Rectal smooth muscle tissue (tissue), 1 donor: ENCODE data around the gene CMTM3.
"Not testable (repeated sequence)": the region's sequence is repeated elsewhere in the genome, so short reads cannot be mapped to it uniquely, and the experiment has no call there.

Experiments used
- H3K27ac ChIP-seq: one replicate; pipeline ENCODE4 v1.7.0; 2013; ENCODE audit warnings: low read depth, low read length, inconsistent platforms
- H3K27me3 ChIP-seq: one replicate; pipeline ENCODE4 v1.7.0; 2013; ENCODE audit warnings: low read length; ENCODE audit not compliant: control insufficient read depth, insufficient read depth
- H3K36me3 ChIP-seq: one replicate; pipeline ENCODE4 v1.7.0; 2013; ENCODE audit warnings: low read length; ENCODE audit not compliant: control insufficient read depth, insufficient read depth
- H3K4me1 ChIP-seq: one replicate; pipeline ENCODE4 v1.7.0; 2013; ENCODE audit warnings: low read length; ENCODE audit not compliant: control insufficient read depth, insufficient read depth
- H3K4me3 ChIP-seq: one replicate; pipeline ENCODE4 v1.7.0; 2013; ENCODE audit warnings: low read length
- H3K9ac ChIP-seq: one replicate; pipeline ENCODE4 v1.7.0; 2013; ENCODE audit warnings: low read length

The CMTM3 gene

DNA sequence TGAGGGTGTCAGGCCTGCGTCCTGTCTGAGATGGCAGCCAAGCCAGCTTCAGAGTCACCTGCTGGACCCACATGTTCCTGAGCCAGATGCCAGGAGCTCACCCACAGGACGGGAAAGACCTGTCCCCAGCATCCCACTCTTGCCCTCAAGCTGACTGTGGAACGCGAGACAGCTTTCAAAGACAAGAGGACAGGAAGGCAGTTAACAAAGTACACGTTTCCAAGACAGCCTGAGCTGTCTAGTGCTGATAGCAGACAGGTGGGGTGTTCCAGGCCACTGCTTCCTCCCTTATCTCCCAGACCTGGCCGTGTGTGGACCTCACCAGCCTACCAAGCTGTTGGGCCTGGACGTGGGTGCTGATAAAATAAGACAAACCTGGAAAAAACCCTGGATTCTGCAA is 13.2 kb downstream of the CMTM3 start:
- no peak overlapping the region for H3K9ac ChIP-seq
- H3K4me1 ChIP-seq, result peaks cover 5% of the 10 kb centered on the region
- H3K27me3 ChIP-seq, result no peaks in the 10 kb centered on the region
- H3K4me3 ChIP-seq, result no peak overlapping the region
- peaks cover 4% of the 10 kb centered on the region for H3K36me3 ChIP-seq
- H3K27ac ChIP-seq, result no peak overlapping the region

DNA sequence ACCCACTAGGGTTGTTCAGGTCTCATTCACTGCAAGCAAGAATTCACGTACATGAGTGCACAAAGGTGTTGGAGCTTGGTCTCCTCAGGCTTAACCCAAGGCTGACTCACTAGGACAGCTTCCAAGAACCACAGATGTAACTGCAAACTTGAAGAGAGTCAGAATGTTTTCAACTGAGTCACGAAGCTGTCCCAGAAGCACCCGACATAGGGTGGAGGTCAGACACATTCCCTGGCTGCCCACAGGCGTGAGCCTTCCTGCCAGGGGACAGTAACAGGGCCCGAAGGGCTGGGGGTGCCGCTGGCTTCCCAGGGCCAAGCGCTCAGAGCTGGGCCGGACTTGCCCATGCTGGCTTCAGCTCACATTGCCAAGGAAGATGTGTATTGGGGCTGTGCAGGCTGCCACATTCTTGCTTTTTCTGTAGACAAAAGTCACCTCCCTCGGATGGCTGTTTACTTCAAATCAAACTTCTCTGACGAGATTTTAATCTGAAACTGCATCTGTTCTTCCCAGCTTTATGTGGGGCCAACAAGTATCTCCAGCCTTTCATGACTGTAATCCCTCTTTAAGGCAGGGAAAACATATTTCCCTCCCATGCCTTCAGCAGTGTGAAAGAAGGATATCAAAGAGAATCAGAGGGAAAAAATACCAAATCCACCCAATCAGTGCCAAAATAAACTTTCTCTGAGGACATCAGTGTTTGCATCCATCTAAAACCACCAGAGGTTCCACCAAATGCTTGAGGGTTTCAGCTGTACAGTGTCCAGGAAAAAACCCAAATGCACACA is 14.3 kb downstream of the CMTM3 start:
- Histone ChIP-seq H3K9ac (no peak overlapping the region), H3K36me3 (peaks cover 3% of the 10 kb centered on the region), H3K27ac (no peak overlapping the region)

GRCh38 chr16:66619534-66620428 is 15.3 kb downstream of the CMTM3 start:
- no peak overlapping the region for H3K27ac ChIP-seq
- peaks cover 5% of the 10 kb centered on the region for H3K4me1 ChIP-seq
- H3K9ac ChIP-seq, result no peak overlapping the region
- peaks cover 3% of the 10 kb centered on the region for H3K36me3 ChIP-seq
- no peak overlapping the region for H3K4me3 ChIP-seq
- no peaks in the 10 kb centered on the region for H3K27me3 ChIP-seq

More for the DNA sequence above, 14.3 kb downstream of the CMTM3 start:
- H3K4me1 ChIP-seq, result peaks cover 5% of the 10 kb centered on the region
- no peak overlapping the region for H3K4me3 ChIP-seq
- H3K27me3 ChIP-seq, result no peaks in the 10 kb centered on the region

GRCh38 chr16:66620429-66620795 is 15.9 kb downstream of the CMTM3 start:
- H3K36me3 ChIP-seq, result peaks cover 3% of the 10 kb centered on the region
- H3K4me1 ChIP-seq, result peaks cover 5% of the 10 kb centered on the region
- no peak overlapping the region for H3K4me3 ChIP-seq
- no peak overlapping the region for H3K9ac ChIP-seq
- no peak overlapping the region for H3K27ac ChIP-seq
- H3K27me3 ChIP-seq, result no peaks in the 10 kb centered on the region

- no peak overlapping the region for H3K4me3 ChIP-seq
- H3K27ac ChIP-seq, result no peak overlapping the region
- no peaks in the 10 kb centered on the region for H3K27me3 ChIP-seq
- H3K9ac ChIP-seq, result no peak overlapping the region
- peaks cover 5% of the 10 kb centered on the region for H3K4me1 ChIP-seq
- H3K36me3 ChIP-seq, result peaks cover 3% of the 10 kb centered on the region
Observed at GRCh38 chr16:66621973-66622372, 17.5 kb downstream of the CMTM3 start.

DNA sequence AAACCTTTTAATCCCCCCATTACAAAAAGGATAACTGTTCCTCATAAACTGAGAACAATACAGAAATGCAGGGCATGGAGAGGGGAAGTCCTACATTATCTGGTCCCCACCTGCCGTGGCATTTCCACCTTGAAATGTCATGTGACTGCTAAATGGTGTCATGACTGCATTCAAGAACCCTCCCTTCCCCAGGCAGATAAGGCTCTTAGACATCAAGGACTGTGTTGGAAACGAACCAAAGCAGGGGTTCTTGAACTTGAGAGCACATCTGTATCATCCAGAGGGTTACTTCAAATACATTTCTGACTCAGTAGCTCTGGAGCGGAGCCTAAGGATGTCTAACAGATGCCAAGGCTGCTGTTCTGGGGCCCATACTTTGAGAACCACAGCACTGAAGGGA is 18.4 kb downstream of the CMTM3 start:
- Histone ChIP-seq H3K4me3 (no peak overlapping the region), H3K27ac (no peak overlapping the region), H3K4me1 (peaks cover 5% of the 10 kb centered on the region), H3K36me3 (peaks cover 3% of the 10 kb centered on the region), H3K27me3 (no peaks in the 10 kb centered on the region), H3K9ac (no peak overlapping the region)

- Histone ChIP-seq H3K4me3 (no peak overlapping the region), H3K27me3 (no peaks in the 10 kb centered on the region), H3K27ac (no peak overlapping the region), H3K4me1 (peaks cover 1% of the 10 kb centered on the region), H3K9ac (no peak overlapping the region), H3K36me3 (peaks cover 3% of the 10 kb centered on the region)
Observed at GRCh38 chr16:66623755-66624154, 19.3 kb downstream of the CMTM3 start.

DNA sequence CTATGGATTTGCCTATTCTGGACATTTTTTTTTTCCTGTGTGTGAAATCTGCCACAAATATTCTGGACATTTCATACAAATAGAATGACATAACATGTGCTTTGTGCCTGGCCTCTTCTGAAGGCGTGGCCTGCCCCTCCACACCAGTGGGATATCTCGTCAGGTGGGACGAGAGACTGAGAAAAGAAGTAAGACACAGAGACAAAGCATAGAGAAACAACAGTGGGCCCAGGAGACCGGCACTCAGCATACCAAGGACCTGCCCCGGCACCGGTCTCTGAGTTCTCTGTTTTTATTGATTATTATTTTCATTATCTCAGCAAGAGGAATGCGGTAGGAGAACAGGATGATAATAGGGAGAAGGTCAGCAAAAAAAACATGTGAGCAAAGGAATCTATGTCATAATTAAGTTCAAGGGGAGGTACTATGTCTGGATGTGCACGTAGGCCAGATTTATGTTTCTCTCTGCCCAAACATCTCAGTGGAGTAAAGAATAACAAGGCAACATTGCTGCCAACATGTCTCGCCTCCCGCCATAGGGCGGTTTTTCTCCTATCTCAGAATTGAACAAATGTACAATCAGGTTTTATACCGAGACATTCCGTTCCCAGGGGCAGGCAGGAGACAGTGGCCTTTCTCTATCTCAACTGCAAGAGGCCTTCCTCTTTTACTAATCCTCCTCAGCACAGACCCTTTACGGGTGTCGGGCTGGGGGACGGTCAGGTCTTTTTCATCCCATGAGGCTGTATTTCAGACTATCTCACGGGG is 23.3 kb downstream of the CMTM3 start:
- not testable (repeated sequence) for H3K36me3 ChIP-seq, H3K9ac ChIP-seq, H3K27ac ChIP-seq, H3K4me1 ChIP-seq, H3K27me3 ChIP-seq, H3K4me3 ChIP-seq

DNA sequence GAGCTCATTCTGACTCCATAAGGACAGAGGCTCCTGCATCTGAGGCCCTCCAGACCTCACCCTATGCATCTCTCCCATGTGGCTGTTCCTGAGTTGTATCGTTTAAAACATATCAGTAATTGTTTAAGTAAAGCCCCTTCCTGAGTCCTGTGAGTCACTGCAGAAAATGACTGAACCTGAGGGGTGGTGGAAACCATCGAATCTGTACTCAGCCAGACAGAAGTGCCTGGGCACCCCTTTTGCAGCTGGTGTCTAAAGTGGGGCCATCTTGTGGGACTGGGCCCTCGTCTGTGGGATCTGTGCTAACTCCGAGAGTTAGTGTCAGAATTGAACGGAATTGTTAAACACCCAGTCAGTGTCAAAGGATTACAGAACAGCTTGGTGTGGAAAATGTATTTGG is 25.4 kb downstream of the CMTM3 start:
- no peak overlapping the region for H3K27ac ChIP-seq
- no peaks in the 10 kb centered on the region for H3K36me3 ChIP-seq
- H3K27me3 ChIP-seq, result no peaks in the 10 kb centered on the region
- no peaks in the 10 kb centered on the region for H3K4me1 ChIP-seq
- no peak overlapping the region for H3K4me3 ChIP-seq
- no peak overlapping the region for H3K9ac ChIP-seq

- H3K36me3 ChIP-seq, H3K27ac ChIP-seq, H3K9ac ChIP-seq, H3K4me3 ChIP-seq, H3K4me1 ChIP-seq, H3K27me3 ChIP-seq: not testable (repeated sequence)
Observed at GRCh38 chr16:66630561-66631260, 26.2 kb downstream of the CMTM3 start.

DNA sequence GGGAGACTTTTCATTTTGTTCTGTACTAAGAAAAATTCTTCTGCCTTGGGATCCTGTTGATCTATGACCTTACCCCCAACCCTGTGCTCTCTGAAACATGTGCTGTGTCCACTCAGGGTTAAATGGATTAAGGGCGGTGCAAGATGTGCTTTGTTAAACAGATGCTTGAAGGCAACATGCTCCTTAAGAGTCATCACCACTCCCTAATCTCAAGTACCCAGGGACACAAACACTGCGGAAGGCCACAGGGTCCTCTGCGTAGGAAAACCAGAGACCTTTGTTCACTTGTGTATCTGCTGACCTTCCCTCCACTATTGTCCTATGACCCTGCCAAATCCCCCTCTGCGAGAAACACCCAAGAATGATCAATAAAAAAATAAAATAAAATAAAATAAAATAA is 27.1 kb downstream of the CMTM3 start:
- not testable (repeated sequence) for H3K4me3 ChIP-seq, H3K27ac ChIP-seq

More for the DNA sequence above, 27.1 kb downstream of the CMTM3 start:
- not testable (repeated sequence) for H3K4me1 ChIP-seq, H3K27me3 ChIP-seq, H3K36me3 ChIP-seq, H3K9ac ChIP-seq
